ENCODE measurements around the gene GHRHR. TPM values are rescaled to one million over a fixed set of nuclear protein-coding genes. Genes with fewer than 3 reads are reported as not detected.
A peak's percentile ranks its signal among the peaks of the same experiment; 100 is the strongest.

Gene GHRHR
- total and polyA plus RNA-seq, 11 donors = not detected

- intact Hi-C loops (cut with DNase I) = loop anchor here in 2 of 10 donors (5.0 to 10.0 kb wide), 2 partner anchors 60 to 127 kb away; no protein-coding TSS in a partner anchor
- Histone ChIP-seq H3K27me3 (no peaks in the 10 kb centered on the region), H3K4me3 (no peak overlapping the region), H3K27ac (peak overlapping the region in 9 of 12 donors; percentile 42 to 67 (median 60)), H3K9me3 (peaks cover 0 to 6% (median 0%) of the 10 kb centered on the region in 12 donors), H3K4me1 (peaks cover 0 to 54% (median 29%) of the 10 kb centered on the region in 12 donors), H3K36me3 (no peaks in the 10 kb centered on the region)
- WGBS, 4 donors = 82 to 89% (median 86%) methylated on average over 7 to 9 of the region's 9 CpGs
- DNase-seq = peak in 1 of 5 donors; percentile 21
- TF ChIP-seq POLR2A (IDR thresholded peaks at IDR 0.05) = no peak
- TF ChIP-seq CTCF (IDR thresholded peaks at IDR 0.05) = no peak
- ATAC-seq = no peak
Observed at GRCh38 chr7:30931929-30932540, 31.7 kb upstream of the GHRHR start.

- Histone ChIP-seq H3K27ac (no peak overlapping the region), H3K27me3 (no peaks in the 10 kb centered on the region), H3K9me3 (peaks cover 0 to under 1% (median 0%) of the 10 kb centered on the region in 12 donors), H3K36me3 (no peaks in the 10 kb centered on the region), H3K4me3 (no peak overlapping the region), H3K4me1 (peaks cover 0 to 54% (median 29%) of the 10 kb centered on the region in 12 donors)
- no peak for ATAC-seq
- TF ChIP-seq CTCF (IDR thresholded peaks at IDR 0.05) (no peak), POLR2A (IDR thresholded peaks at IDR 0.05) (no peak)
- peak in 1 of 5 donors; percentile 16 for DNase-seq
- intact Hi-C loops (cut with DNase I) = loop anchor here in 2 of 10 donors (5.0 to 10.0 kb wide), 2 partner anchors 60 to 128 kb away; no protein-coding TSS in a partner anchor
- 71 to 87% (median 83%) methylated on average over 5 to 6 of the region's 6 CpGs for WGBS, 4 donors
Observed at GRCh38 chr7:30932562-30932961, 31.2 kb upstream of the GHRHR start.

- H3K36me3 ChIP-seq = no peaks in the 10 kb centered on the region
- ATAC-seq (no peak), DNase-seq (peak in 1 of 5 donors; percentile 20)
- 67 to 83% (median 77%) methylated on average over 14 to 26 of the region's 26 CpGs for WGBS, 4 donors
- no peak overlapping the region for H3K4me3 ChIP-seq
- no peak for TF ChIP-seq CTCF (IDR thresholded peaks at IDR 0.05)
- TF ChIP-seq POLR2A (IDR thresholded peaks at IDR 0.05) = no peak
- no peaks in the 10 kb centered on the region for H3K27me3 ChIP-seq
- peaks cover 0 to 60% (median 29%) of the 10 kb centered on the region in 12 donors for H3K4me1 ChIP-seq
- intact Hi-C loops (cut with DNase I) = loop anchor here in 2 of 10 donors (5.0 to 10.0 kb wide), 2 partner anchors 61 to 129 kb away; no protein-coding TSS in a partner anchor
- H3K27ac ChIP-seq = peak overlapping the region in 2 of 12 donors; percentile 24 to 51
- no peaks in the 10 kb centered on the region for H3K9me3 ChIP-seq
Observed at GRCh38 chr7:30933124-30933974, 30.4 kb upstream of the GHRHR start.

GRCh38 chr7:30934225-30934624 lies 29.5 kb upstream of the GHRHR start:
- Histone ChIP-seq H3K4me1 (peaks cover 0 to 66% (median 33%) of the 10 kb centered on the region in 12 donors), H3K27ac (peak overlapping the region in 9 of 12 donors; percentile 7 to 58 (median 34)), H3K36me3 (no peaks in the 10 kb centered on the region), H3K9me3 (no peaks in the 10 kb centered on the region), H3K4me3 (no peak overlapping the region), H3K27me3 (no peaks in the 10 kb centered on the region)
- WGBS, 4 donors = 81 to 97% (median 88%) methylated on average over 5 of the region's 5 CpGs
- TF ChIP-seq CTCF (IDR thresholded peaks at IDR 0.05) (no peak), POLR2A (IDR thresholded peaks at IDR 0.05) (no peak)
- intact Hi-C loops (cut with DNase I) = loop anchor here in 2 of 10 donors (5.0 to 10.0 kb wide), 2 partner anchors 62 to 129 kb away; no protein-coding TSS in a partner anchor
- ATAC-seq (no peak), DNase-seq (peak in 1 of 5 donors; percentile 4)

Measured in heart left ventricle (tissue), 16 donors.